A673 (cell line): ENCODE data around the gene RGS16.

Experiments used
- EZH2 ChIP-seq: fragments of 200-600 bp; sonication (generic); IDR thresholded peaks from 2 replicates; pipeline ENCODE4 v1.6.1; 2017; ENCODE audit warnings: borderline replicate concordance, low read depth, mild to moderate bottlenecking, mixed read lengths, antibody characterized with exemption, low read length; ENCODE audit not compliant: poor library complexity, severe bottlenecking
- TF ChIP-seq, protein P1 (sequence below): fragments of 300-800, 200-600 bp; sonication (generic); conservative IDR thresholded peaks from 2 replicates; pipeline ENCODE4 v1.5.1; 2017; ENCODE audit warnings: low read depth, mild to moderate bottlenecking, antibody characterized with exemption, low read length, moderate library complexity, mixed read lengths

DNA sequence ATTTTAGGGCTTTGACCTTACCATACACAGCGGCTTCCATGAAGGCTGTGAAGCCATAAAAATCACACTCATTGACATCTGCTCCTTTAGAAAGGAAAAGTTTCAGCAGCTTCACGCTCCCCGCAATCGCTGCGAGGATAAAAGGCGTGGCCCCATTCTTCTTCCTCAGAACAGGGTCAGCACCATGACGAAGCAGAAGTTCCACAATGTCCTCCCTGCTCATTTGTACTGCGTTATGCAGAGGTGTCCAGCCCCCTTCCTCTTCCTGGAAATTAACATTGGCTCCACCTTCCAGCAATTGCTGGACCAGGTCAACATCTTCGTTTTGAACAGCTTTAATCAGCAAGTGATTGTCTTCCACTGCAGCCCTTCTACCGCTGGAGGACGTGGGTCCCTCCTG, 17.8 kb downstream of the RGS16 start:
- TF ChIP-seq, protein P1, sequence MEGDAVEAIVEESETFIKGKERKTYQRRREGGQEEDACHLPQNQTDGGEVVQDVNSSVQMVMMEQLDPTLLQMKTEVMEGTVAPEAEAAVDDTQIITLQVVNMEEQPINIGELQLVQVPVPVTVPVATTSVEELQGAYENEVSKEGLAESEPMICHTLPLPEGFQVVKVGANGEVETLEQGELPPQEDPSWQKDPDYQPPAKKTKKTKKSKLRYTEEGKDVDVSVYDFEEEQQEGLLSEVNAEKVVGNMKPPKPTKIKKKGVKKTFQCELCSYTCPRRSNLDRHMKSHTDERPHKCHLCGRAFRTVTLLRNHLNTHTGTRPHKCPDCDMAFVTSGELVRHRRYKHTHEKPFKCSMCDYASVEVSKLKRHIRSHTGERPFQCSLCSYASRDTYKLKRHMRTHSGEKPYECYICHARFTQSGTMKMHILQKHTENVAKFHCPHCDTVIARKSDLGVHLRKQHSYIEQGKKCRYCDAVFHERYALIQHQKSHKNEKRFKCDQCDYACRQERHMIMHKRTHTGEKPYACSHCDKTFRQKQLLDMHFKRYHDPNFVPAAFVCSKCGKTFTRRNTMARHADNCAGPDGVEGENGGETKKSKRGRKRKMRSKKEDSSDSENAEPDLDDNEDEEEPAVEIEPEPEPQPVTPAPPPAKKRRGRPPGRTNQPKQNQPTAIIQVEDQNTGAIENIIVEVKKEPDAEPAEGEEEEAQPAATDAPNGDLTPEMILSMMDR, result no peak
- TF ChIP-seq EZH2, result no peak
